Measurements from ENCODE around the gene FADS6. TPM values are rescaled to one million over a fixed set of nuclear protein-coding genes. Genes with fewer than 3 reads are reported as not detected.

Gene FADS6
- total RNA-seq, 1 donor from 2014 or later = 0.82 TPM

GRCh38 chr17:74839990-74840852 is 53.2 kb downstream of the FADS6 start:
- no peaks in the 10 kb centered on the region for H3K9me3 Mint-ChIP-seq
- H3K4me3 Mint-ChIP-seq = no peak overlapping the region
- peaks cover 38% of the 10 kb centered on the region for H3K27me3 Mint-ChIP-seq
- H3K36me3 Mint-ChIP-seq = peaks cover 3% of the 10 kb centered on the region
- no peak for DNase-seq (ENCODE audit: extremely low spot score, unreplicated experiment)
- peaks cover 21% of the 10 kb centered on the region for H3K4me1 Mint-ChIP-seq (ENCODE audit: unreplicated experiment)
- H3K27ac Mint-ChIP-seq = no peak overlapping the region
- TF ChIP-seq CTCF (conservative IDR thresholded peaks at IDR 0.05) = no peak

DNA sequence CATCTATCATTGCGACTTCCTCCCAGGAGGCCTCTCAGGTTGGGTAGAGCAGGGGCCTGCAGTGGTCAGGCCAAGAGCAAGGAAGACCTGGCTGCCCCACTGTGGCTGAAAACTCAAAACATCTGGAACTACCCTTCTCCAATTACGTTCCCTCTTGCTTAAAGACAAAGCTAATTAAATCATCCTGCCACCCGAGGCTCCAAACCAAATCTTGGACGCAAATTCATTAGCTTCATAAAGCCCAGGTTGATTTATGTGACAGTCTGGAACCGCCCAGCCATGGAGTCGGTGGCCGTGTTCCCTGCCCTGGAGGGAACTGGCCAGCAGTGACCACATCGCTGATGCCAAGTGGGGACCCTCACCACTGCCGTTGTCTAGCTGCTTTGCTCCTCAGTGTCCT is 55.2 kb downstream of the FADS6 start:
- Mint-ChIP-seq H3K36me3 (peaks cover 3% of the 10 kb centered on the region), H3K27me3 (peaks cover 22% of the 10 kb centered on the region), H3K4me3 (no peak overlapping the region), H3K27ac (no peak overlapping the region), H3K4me1 (ENCODE audit: unreplicated experiment) (peaks cover 27% of the 10 kb centered on the region), H3K9me3 (no peaks in the 10 kb centered on the region)
- no peak for DNase-seq (ENCODE audit: extremely low spot score, unreplicated experiment)
- no peak for TF ChIP-seq CTCF (conservative IDR thresholded peaks at IDR 0.05)

GRCh38 chr17:74836691-74837467 is 56.6 kb downstream of the FADS6 start:
- Mint-ChIP-seq H3K4me3 (no peak overlapping the region), H3K36me3 (peaks cover 3% of the 10 kb centered on the region), H3K9me3 (no peaks in the 10 kb centered on the region)

GRCh38 chr17:74836191-74836590 is 57.2 kb downstream of the FADS6 start:
- Mint-ChIP-seq H3K27me3 (peaks cover 11% of the 10 kb centered on the region), H3K9me3 (no peaks in the 10 kb centered on the region), H3K27ac (no peak overlapping the region), H3K36me3 (peaks cover 3% of the 10 kb centered on the region), H3K4me3 (no peak overlapping the region), H3K4me1 (ENCODE audit: unreplicated experiment) (peaks cover 26% of the 10 kb centered on the region)
- DNase-seq (ENCODE audit: extremely low spot score, unreplicated experiment) = no peak
- no peak for TF ChIP-seq CTCF (conservative IDR thresholded peaks at IDR 0.05)

More at GRCh38 chr17:74836691-74837467, 56.6 kb downstream of the FADS6 start:
- TF ChIP-seq CTCF (conservative IDR thresholded peaks at IDR 0.05) = no peak
- H3K27me3 Mint-ChIP-seq = peaks cover 17% of the 10 kb centered on the region
- no peak for DNase-seq (ENCODE audit: extremely low spot score, unreplicated experiment)
- H3K27ac Mint-ChIP-seq = no peak overlapping the region
- peaks cover 27% of the 10 kb centered on the region for H3K4me1 Mint-ChIP-seq (ENCODE audit: unreplicated experiment)

GRCh38 chr17:74833501-74834377 is 59.7 kb downstream of the FADS6 start:
- no peaks in the 10 kb centered on the region for H3K36me3 Mint-ChIP-seq
- H3K9me3 Mint-ChIP-seq = no peaks in the 10 kb centered on the region
- TF ChIP-seq CTCF (conservative IDR thresholded peaks at IDR 0.05) = no peak
- no peak overlapping the region for H3K4me3 Mint-ChIP-seq
- no peak for DNase-seq (ENCODE audit: extremely low spot score, unreplicated experiment)
- peaks cover 3% of the 10 kb centered on the region for H3K27me3 Mint-ChIP-seq
- H3K27ac Mint-ChIP-seq = no peak overlapping the region
- peaks cover 18% of the 10 kb centered on the region for H3K4me1 Mint-ChIP-seq (ENCODE audit: unreplicated experiment)
